ENCODE measurements around the gene DIPK1B.
A peak's percentile ranks its signal among the peaks of the same experiment; 100 is the strongest.
"Not testable (repeated sequence)": the region's sequence is repeated elsewhere in the genome, so short reads cannot be mapped to it uniquely, and the experiment has no call there.

DIPK1B gene

GRCh38 chr9:136710543-136710942 lies 1.8 kb upstream of the DIPK1B start:
- H3K27ac ChIP-seq (ENCODE audit: poor library complexity, severe bottlenecking) = no peak overlapping the region
- TF ChIP-seq CTCF (IDR thresholded peaks at IDR 0.05; ENCODE audit: poor library complexity, severe bottlenecking) = no peak
- H3K36me3 ChIP-seq (ENCODE audit: low read depth) = no peaks in the 10 kb centered on the region
- peaks cover 12% of the 10 kb centered on the region for H3K27me3 ChIP-seq (ENCODE audit: insufficient read depth, poor library complexity, severe bottlenecking)
- no peak overlapping the region for H3K4me3 ChIP-seq (ENCODE audit: severe bottlenecking)
- ATAC-seq (ENCODE audit: low read depth) (no peak), DNase-seq (ENCODE audit: low spot score) (no peak)
- no peaks in the 10 kb centered on the region for H3K9me3 ChIP-seq (ENCODE audit: severe bottlenecking)
- H3K4me1 ChIP-seq (ENCODE audit: insufficient read depth, poor library complexity, severe bottlenecking) = no peaks in the 10 kb centered on the region

GRCh38 chr9:136711219-136711648 lies 1.1 kb upstream of the DIPK1B start:
- H3K9me3 ChIP-seq (ENCODE audit: severe bottlenecking); ATAC-seq (ENCODE audit: low read depth); DNase-seq (ENCODE audit: low spot score); H3K4me1 ChIP-seq (ENCODE audit: insufficient read depth, poor library complexity, severe bottlenecking); H3K27ac ChIP-seq (ENCODE audit: poor library complexity, severe bottlenecking); H3K4me3 ChIP-seq (ENCODE audit: severe bottlenecking); H3K36me3 ChIP-seq (ENCODE audit: low read depth): not testable (repeated sequence)
- peaks cover 12% of the 10 kb centered on the region for H3K27me3 ChIP-seq (ENCODE audit: insufficient read depth, poor library complexity, severe bottlenecking)

GRCh38 chr9:136712690-136713544 lies 545 bp downstream of the DIPK1B start:
- no peaks in the 10 kb centered on the region for H3K36me3 ChIP-seq (ENCODE audit: low read depth)
- no peaks in the 10 kb centered on the region for H3K4me1 ChIP-seq (ENCODE audit: insufficient read depth, poor library complexity, severe bottlenecking)
- no peak; the same call in 2 of the 3 replicates for ATAC-seq (ENCODE audit: low read depth)
- DNase-seq (ENCODE audit: low spot score) = no peak
- no peaks in the 10 kb centered on the region for H3K9me3 ChIP-seq (ENCODE audit: severe bottlenecking)
- H3K27ac ChIP-seq (ENCODE audit: poor library complexity, severe bottlenecking) = no peak overlapping the region
- TF ChIP-seq CTCF (IDR thresholded peaks at IDR 0.05; ENCODE audit: poor library complexity, severe bottlenecking) = no peak
- H3K27me3 ChIP-seq (ENCODE audit: insufficient read depth, poor library complexity, severe bottlenecking) = peaks cover 12% of the 10 kb centered on the region
- peak overlapping the region; percentile 38 for H3K4me3 ChIP-seq (ENCODE audit: severe bottlenecking)

- TF ChIP-seq CTCF (IDR thresholded peaks at IDR 0.05; ENCODE audit: poor library complexity, severe bottlenecking) = no peak
- peaks cover 12% of the 10 kb centered on the region for H3K27me3 ChIP-seq (ENCODE audit: insufficient read depth, poor library complexity, severe bottlenecking)
- H3K4me1 ChIP-seq (ENCODE audit: insufficient read depth, poor library complexity, severe bottlenecking) = no peaks in the 10 kb centered on the region
- no peak overlapping the region for H3K27ac ChIP-seq (ENCODE audit: poor library complexity, severe bottlenecking)
- peak overlapping the region; percentile 38 for H3K4me3 ChIP-seq (ENCODE audit: severe bottlenecking)
- ATAC-seq (ENCODE audit: low read depth) (no peak), DNase-seq (ENCODE audit: low spot score) (no peak)
- no peaks in the 10 kb centered on the region for H3K9me3 ChIP-seq (ENCODE audit: severe bottlenecking)
- H3K36me3 ChIP-seq (ENCODE audit: low read depth) = no peaks in the 10 kb centered on the region
Measured at GRCh38 chr9:136713550-136713949, 1.2 kb downstream of the DIPK1B start.

- H3K9me3 ChIP-seq (ENCODE audit: severe bottlenecking) = no peaks in the 10 kb centered on the region
- peaks cover 12% of the 10 kb centered on the region for H3K27me3 ChIP-seq (ENCODE audit: insufficient read depth, poor library complexity, severe bottlenecking)
- no peak for TF ChIP-seq CTCF (IDR thresholded peaks at IDR 0.05; ENCODE audit: poor library complexity, severe bottlenecking)
- no peaks in the 10 kb centered on the region for H3K36me3 ChIP-seq (ENCODE audit: low read depth)
- ATAC-seq (ENCODE audit: low read depth) = no peak
- DNase-seq (ENCODE audit: low spot score) = no peak
- no peak overlapping the region for H3K27ac ChIP-seq (ENCODE audit: poor library complexity, severe bottlenecking)
- H3K4me1 ChIP-seq (ENCODE audit: insufficient read depth, poor library complexity, severe bottlenecking) = no peaks in the 10 kb centered on the region
- no peak overlapping the region for H3K4me3 ChIP-seq (ENCODE audit: severe bottlenecking)
Measured at GRCh38 chr9:136714096-136714892, 1.9 kb downstream of the DIPK1B start.

Data from RWPE2 (cell line).